ENCODE data around the gene RPL10. TPM values are rescaled to one million over a fixed set of nuclear protein-coding genes. Genes with fewer than 3 reads are reported as not detected.

The RPL10 gene
- total and polyA plus RNA-seq, 2 donors (not counting 3 experiments of a cell fraction or from before 2014, with no cell fraction given): 2,493 to 7,586 TPM

GRCh38 chrX:154431341-154431740 is 33.2 kb downstream of the RPL10 start:
- Histone ChIP-seq H3K9me1 (replicated peaks; ENCODE audit: control insufficient read depth, extremely low read depth, insufficient read depth, low read length) (no peaks in the 10 kb centered on the region), H3K4me3 (replicated peaks in 1 of 3; ENCODE audit: insufficient read depth in 1 of 3, low read depth in 1 of 3, low read length in 3 of 3) (no peak overlapping the region), H4K20me1 (replicated peaks; ENCODE audit: control insufficient read depth, extremely low read depth, insufficient read depth, low read length) (no peaks in the 10 kb centered on the region), H3K9me3 (replicated peaks; ENCODE audit: control insufficient read depth, insufficient read depth, low read length) (no peaks in the 10 kb centered on the region), H3K79me2 (ENCODE audit: control insufficient read depth, insufficient read depth, low read length) (peaks cover 23% of the 10 kb centered on the region), H3K9ac (replicated peaks; ENCODE audit: extremely low read depth, insufficient read depth, low read length) (no peak overlapping the region), H3K4me2 (ENCODE audit: insufficient read depth, low read length) (no peak overlapping the region), H3K36me3 (ENCODE audit: control insufficient read depth in 2 of 2, extremely low read depth in 1 of 2, insufficient read depth in 2 of 2, low read length in 2 of 2) (peaks cover 2 to 26% of the 10 kb centered on the region in 2 experiments), H3K4me1 (ENCODE audit: control insufficient read depth, extremely low read depth, insufficient read depth, low read length) (peaks cover 28% of the 10 kb centered on the region), H3K27me3 (ENCODE audit: control insufficient read depth in 2 of 2, insufficient read depth in 2 of 2, low read length in 2 of 2) (no peaks in the 10 kb centered on the region), H3K27ac (ENCODE audit: insufficient read depth, low read depth, low read length) (peak overlapping the region; percentile 8), H2AFZ (ENCODE audit: low read depth, low read length) (no peak overlapping the region)
- DNase-seq (ENCODE audit: low read depth, low spot score): no peak
- BruUV-seq (replicated peaks): no TSS peak
- CTCF ChIA-PET: interaction anchor here (1.2 kb wide), 1 partner anchor 58 kb away, joined by 3 read pairs; no protein-coding TSS in a partner anchor
- TF ChIP-seq FOS (IDR thresholded peaks at IDR 0.05; ENCODE audit: borderline replicate concordance, insufficient read depth, low read length) (no peak), POLR2AphosphoS5 (IDR thresholded peaks at IDR 0.05; ENCODE audit: insufficient read depth, low read depth, low read length) (no peak), JUN (IDR thresholded peaks at IDR 0.05; ENCODE audit: borderline replicate concordance, insufficient read depth, insufficient read length, low read depth) (no peak), EZH2 (IDR thresholded peaks at IDR 0.05; ENCODE audit: borderline replicate concordance, low read depth, low read length, severe bottlenecking) (no peak), CTCF (IDR thresholded peaks at IDR 0.05; ENCODE audit: extremely low read depth in 1 of 2, insufficient read depth in 1 of 2, low read depth in 1 of 2, low read length in 2 of 2) (no peak), GATA2 (IDR thresholded peaks at IDR 0.05; ENCODE audit: insufficient read depth, insufficient read length, low read depth, low read length) (no peak), MYC (IDR thresholded peaks at IDR 0.05; ENCODE audit: low read depth, low read length) (no peak), POLR2A (IDR thresholded peaks at IDR 0.05; ENCODE audit: low read depth, low read length) (no peak), MAX (IDR thresholded peaks at IDR 0.05; ENCODE audit: insufficient read depth, insufficient read length) (no peak)
- POLR2A ChIA-PET: no interaction called here
- dilution Hi-C loops (cut with MboI; ENCODE audit: extremely low pct_ligation_motif_present, low sequenced_read_pairs) (no loop called here), intact Hi-C loops (cut with micrococcal nuclease) (no loop called here)
- no peak for FAIRE-seq

Measured in endothelial cell of umbilical vein (primary cell).